Iris pigment epithelial cell (primary cell): Measurements from ENCODE around the gene MTSS2.

Source experiments
- DNase-seq: peaks from one replicate; pipeline ENCODE4 v3.0.0-alpha.2; 2011; ENCODE audit warnings: low read depth

The MTSS2 gene

DNA sequence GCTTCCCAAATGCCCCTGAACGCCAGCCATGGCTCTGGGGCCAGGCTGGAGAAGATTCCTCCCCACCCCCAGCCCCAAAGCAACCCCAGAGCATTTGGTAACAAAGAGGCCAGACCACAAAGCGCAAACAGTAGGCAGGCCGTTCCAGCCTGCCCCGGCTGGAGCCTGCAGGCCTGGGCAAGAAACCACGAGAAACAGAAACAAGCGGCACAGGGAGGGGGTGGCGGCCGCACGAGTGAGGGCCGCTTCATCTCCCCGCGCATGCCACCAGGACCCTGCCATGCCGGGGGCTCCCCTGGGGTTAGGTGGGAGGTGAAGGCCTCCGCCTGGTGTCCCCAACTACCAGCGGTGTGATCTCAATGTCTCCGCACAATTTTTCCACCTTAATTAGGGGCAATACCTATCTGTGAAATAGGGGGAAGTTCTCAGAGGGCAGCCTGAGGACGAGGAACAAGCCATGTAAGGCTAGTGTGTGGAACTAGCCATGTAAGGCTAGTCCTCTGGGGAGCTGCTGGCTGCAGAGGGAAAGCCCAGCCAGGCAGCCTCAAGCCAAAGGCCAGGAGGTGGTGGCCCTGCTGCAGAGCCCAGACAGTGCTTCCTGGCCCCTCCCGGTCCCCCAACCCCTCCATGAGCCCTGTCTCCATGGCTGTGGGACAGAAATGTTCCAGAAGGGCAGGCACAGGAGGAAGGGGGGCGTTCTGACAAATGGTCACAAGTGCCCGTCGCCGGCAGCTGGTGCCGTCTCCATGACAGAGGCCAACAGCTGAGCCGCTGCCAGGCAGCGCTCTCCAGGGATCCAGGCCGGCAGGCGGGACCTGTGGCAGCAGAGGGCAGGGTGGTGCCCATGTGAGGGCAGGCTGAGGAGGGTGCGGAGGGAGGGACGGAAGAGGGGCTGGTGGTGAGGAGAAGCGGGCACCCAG is 14.5 kb upstream of the MTSS2 start:
- no peak for DNase-seq

- no peak for DNase-seq
Measured at GRCh38 chr16:70699696-70700095, 13.8 kb upstream of the MTSS2 start.

DNA sequence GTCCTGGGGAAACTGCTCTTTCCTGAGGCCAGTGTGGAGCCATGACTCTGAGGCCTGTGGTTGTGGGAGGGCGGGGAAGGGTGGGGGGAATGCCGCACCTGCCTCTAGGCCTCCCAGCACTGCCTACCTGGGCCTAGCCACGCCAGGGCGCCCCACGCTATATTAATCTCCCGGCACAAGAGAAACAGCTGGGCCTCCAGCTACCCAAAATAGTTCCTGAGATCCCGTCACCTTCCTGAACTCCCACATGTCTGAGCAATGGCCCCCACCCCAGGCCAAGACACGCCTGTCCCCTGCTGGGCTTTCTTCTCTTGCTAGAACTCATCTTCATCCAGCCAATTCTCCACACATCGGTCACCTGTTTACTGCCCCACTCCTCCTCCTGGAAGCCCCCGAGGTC is 13.0 kb upstream of the MTSS2 start:
- no peak for DNase-seq

- DNase-seq = no peak
Measured at GRCh38 chr16:70697594-70698170, 11.8 kb upstream of the MTSS2 start.

GRCh38 chr16:70696952-70697593 is 11.2 kb upstream of the MTSS2 start:
- no peak for DNase-seq

DNA sequence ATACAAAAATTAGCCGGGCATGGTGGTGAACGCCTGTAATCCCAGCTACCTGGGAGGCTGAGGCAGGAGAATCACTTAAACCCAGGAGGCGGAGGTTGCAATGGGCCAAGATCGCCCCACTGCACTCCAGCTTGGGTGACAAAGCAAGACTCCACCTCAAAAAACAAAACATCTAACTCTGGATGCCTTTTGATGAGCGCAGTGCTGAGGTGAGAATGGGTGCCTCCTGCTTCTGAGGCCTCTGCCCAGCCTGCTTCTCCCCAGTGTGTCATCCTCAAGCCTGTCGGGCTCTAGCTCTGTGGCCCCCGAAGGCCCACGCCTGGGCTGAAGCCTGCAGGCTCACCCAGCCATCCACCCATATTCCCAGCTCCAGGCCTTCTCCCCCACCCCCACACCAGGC is 10.5 kb upstream of the MTSS2 start:
- no peak for DNase-seq

- DNase-seq = no peak
Measured at GRCh38 chr16:70695331-70696070, 9.6 kb upstream of the MTSS2 start.

DNA sequence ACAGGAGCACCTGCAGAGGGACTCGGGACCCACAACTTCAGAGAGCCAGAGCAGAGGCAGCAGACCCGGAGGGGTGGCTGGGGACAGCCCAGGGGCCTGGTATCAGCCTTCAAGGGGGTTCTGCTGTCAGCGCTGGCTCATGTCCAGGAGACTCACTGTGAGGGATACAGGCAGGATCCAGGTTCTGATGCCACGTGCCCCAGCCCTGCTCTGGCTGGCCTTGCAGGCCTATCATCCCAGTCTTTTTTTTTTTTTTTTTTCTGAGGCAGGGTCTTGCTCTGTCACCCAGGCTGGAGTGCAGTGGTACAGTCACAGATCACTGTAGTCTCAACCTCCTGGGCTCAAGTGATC is 9.0 kb upstream of the MTSS2 start:
- DNase-seq = no peak

DNA sequence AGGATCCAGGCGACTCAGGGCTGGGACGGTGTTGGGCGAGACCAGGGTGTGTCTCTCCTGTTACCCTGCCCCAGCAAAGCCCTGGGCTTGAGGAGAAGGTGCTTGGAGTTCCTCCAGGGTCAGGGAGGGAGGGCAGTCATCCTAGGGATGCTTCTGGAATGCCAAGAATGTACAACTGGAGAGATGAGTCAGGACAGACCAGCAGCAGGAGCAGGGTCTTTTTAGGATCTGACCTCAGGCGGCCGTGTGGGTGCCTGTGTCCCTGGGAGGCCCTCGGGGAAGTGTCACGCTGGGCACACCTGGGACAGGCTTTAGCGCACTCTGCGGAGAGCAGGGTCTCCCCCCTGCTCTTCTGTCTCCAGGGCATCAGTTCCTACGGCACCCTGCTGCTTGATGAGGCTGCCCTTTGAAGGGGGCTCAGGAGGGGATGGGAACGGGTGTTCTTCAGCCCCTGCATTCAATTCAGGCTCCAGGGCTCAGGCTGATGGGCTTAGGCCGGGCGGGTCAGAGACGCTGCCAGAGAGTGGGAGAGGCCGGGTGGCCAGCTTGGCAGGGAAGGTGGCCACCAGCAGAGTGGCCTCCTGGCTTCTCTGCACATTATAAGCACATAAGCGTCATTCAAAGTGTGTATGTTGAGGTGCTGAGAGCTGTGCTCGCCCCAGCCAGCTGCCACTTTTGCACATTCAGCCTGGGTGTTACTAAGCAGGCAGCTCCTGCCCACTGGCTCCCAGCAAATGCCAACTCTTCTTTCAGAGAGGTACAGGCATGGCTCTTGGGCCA is 8.4 kb upstream of the MTSS2 start:
- DNase-seq = peak; percentile 70

DNA sequence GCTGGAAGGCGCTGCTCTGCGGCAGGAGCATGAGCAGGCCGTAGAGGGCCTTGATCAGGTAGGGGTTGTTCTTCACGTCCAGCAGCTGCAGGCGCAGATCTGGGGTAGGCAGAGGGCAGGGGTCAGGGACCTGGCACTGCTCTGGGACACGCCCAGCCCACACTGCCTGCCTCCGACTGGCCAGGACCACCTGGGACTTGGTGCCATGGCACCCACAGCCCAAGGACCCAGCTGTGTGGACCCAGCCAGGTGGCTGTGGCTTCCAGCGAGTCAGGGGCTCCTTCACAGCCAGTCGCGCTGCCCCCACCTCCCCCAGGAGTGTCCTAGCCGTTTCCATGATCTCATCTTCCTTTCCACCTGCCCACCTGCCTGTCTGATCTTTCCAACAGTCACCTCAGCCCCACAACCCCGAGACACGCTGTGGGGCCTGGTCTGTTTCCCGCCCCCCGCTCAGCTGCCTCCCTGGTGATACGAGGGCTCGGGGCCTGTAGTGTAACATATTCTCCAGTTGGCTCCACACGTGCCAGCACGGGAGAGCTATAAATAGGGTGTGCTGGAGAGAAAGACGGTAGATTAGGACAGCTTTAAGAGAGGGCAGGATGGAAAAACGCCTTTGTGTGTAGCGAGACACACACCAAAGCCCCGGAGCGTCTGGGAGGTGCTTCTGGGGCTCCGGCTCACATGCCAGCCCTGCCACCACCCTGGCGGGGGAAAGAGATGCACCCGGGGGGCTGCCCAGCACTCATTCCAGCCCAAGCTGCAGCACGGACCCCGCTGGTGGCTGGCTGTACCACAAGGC is 7.2 kb upstream of the MTSS2 start:
- DNase-seq = no peak

- DNase-seq = no peak
Measured at GRCh38 chr16:70692130-70692872, 6.4 kb upstream of the MTSS2 start.

DNA sequence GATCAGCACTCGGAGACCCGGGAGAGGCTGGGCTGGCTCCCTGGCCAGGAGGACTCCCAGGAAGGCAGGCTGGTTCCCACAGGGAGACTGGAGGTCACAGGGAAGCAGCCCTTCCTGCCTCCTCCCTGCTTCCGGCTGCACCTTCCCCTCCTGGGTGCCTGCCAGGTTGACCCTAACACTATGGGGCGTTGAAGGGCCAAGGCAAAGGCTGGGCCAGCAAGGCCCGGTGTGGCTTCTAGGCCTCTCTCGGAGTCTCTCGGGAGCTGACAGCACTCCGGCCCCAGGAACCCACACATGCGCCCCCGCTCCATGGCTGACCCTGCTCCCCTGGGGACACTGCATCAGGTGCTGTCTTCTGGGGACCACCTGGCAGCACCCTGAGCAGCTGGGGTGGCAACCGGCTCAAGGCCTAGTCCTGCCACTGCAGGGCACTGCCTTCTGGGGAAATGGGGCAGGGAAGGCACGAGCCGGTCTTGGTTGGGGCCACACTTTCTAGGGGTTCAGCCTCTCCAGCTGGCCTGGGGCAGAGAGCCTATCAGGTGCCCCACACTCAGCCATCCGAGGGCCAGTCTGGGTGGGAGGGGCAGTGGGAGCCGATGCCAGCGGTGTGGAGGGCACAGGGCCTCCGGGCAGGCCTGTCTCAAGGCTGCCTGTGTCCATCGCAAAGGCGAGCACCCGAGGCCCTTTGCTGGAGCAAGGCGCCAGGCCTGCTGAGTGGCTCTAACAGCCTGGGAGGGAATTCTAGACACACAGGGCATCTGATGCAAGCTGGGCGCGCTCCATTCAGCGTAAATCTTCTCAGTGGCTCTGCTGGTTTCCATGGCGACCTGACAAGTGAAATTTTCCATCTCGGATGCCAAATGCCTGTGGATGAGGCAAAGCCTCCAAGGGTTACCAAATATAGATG is 5.6 kb upstream of the MTSS2 start:
- peak; percentile 92 for DNase-seq

DNA sequence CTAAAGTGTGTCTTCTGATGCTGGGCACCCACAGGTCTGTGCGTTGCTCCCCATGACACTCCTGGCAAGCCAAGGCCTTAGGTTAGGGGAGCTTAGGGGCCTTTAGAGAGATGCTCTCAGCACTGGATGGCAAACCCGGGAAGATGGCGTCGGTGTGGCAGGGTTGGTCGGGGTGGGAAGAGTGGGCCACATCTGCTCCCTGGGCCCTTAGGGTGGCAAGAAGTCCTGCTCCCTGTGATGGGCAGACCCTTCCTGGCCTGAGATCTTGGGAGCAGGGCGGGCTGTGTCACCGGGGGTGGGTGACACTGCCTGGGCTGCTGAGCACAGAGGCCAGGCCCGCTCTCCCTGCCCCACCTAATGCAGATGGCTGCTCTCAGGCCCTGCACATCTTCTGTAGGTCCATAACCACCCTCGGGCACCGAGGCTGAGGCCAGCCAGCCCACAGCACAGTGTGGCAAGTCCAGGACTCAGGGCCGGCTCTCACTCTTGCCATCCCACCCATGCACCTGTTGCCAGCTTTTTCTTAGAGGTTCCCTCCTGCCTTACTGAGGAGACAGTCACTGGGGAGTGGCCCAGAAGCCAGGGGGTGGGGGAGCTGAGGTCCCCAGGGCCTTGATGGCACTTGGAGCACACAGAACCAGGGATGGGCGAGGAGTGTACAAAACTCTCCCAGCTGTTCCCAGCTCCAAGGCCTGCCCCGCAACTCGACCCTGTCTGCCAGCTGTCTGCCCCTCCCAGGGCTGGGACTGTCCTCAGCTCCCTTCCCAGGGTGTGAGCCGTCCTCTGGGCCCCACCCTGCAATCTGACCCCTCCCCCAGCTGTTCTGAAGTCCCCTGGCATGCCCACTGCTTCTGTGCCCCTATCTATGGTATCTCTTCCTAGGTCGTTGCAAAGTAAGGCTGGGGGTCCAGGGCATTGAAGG is 4.4 kb upstream of the MTSS2 start:
- no peak for DNase-seq

DNA sequence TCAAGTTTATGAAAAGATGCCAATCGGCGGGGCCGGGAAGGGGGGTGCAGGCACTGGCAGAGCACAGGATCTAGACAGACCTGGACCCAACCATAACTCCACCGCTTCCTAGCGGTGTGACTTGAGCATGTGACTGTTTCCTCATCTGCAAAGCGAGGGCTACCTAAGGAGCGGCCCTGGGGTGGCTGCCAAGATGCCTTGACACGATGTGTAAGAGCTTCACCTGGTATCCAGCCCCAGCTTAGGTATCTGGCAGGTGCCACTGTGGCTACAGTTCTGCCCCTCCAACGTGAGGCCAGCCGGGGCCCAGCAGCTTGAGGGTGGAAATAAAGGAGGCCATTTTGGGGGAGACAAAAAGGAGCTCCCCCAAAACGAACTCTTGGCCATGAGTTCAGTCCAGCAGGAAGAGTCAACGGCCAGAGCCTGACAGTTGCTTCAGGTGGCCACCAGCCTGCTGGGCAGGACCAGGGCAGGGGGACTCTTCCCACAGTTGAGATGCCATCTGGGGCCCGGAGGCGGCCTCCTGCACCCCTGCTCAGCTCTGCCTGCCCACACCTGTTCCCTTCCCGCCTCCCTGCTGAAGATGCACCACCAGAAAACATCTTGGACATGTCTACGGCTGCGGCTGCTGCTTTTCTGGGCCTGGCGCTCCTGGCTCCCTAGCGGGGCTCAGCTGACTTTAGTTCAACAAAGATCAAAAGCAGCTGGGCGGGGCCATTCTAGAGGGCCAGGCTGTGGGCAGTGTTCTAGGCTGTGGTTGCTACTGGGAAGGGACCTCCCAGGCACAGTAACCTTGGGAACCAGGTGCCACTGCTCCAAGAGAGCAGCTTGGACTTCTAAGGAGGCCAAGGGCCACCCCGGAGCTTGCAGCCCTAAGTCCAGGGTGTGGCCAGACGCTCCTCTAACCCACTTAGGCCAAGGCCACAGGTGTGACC is 3.4 kb upstream of the MTSS2 start:
- DNase-seq = no peak

DNA sequence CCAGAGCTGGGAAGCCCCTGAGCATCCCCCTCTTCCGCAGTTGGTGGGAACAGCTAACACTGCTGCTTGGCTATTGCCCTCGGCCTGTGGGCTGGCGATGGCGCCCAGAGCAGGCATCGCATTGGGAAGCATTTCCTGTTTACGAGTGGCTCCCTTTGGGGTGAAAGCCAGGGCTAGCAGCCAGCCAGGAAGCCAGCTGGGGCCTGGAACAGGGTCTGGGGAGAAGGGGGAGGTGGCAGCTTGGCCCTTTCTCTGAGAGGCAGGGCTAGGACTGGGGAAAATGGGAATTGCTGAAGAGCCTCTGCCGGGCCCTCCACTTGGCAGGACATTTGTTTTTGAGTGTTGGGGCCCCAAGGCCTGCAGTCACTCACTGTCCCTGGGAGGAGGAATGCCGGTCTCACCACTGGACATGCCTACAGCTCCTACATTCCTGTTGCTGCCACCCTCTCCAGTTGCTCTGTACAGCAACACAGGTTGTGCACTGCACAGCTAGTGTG is 2.4 kb upstream of the MTSS2 start:
- peak; percentile 42 for DNase-seq

- no peak for DNase-seq
Measured at GRCh38 chr16:70687671-70688245, 1.9 kb upstream of the MTSS2 start.
